Fibroblast of lung (primary cell): ENCODE results near the gene PGAP2. TPM values are rescaled to one million over a fixed set of nuclear protein-coding genes. Genes with fewer than 3 reads are reported as not detected.
"Not testable (repeated sequence)": the region's sequence is repeated elsewhere in the genome, so short reads cannot be mapped to it uniquely, and the experiment has no call there.

Experiments used
- DNase-seq, 2 donors: peaks; one replicate each; pipeline versions ENCODE4 v3.0.0 to v3.0.0-alpha.2; 2010; ENCODE audit warnings: low read depth in 2 of 2
- H2AFZ ChIP-seq: 2 replicates; pipeline ENCODE4 v1.5.1; 2012; ENCODE audit warnings: low read length, control low read depth, inconsistent platforms
- H3K27ac ChIP-seq: 2 replicates; pipeline ENCODE4 v1.5.1; 2011; ENCODE audit warnings: low read length, control low read depth; ENCODE audit not compliant: insufficient read depth
- H3K27me3 ChIP-seq: 2 replicates; pipeline ENCODE4 v1.5.1; 2011; ENCODE audit warnings: mild to moderate bottlenecking, low read length; ENCODE audit not compliant: control insufficient read depth, insufficient read depth
- H3K36me3 ChIP-seq: 2 replicates; pipeline ENCODE4 v1.5.1; 2011; ENCODE audit warnings: low read length; ENCODE audit not compliant: control insufficient read depth, insufficient read depth
- H3K4me1 ChIP-seq: 2 replicates; pipeline ENCODE4 v1.5.1; 2011; ENCODE audit warnings: low read length; ENCODE audit not compliant: control insufficient read depth, insufficient read depth; ENCODE audit errors: extremely low read depth
- H3K4me2 ChIP-seq: 2 replicates; pipeline ENCODE4 v1.5.1; 2011; ENCODE audit warnings: low read length, control low read depth; ENCODE audit not compliant: insufficient read depth; ENCODE audit errors: extremely low read depth
- H3K4me3 ChIP-seq, 4 experiments: fragments of 200-600 bp in 1 of 4; sonication (generic) in 1 of 4; replicated peaks in 1 of 4; 2 replicates each; pipeline ENCODE4 v1.5.1; 2011 to 2016; ENCODE audit warnings: low read length in 4 of 4, low read depth in 3 of 4, mild to moderate bottlenecking in 3 of 4, control low read depth in 2 of 4, inconsistent platforms in 1 of 4, mixed read lengths in 1 of 4; ENCODE audit not compliant: insufficient read depth in 1 of 4; ENCODE audit errors: control extremely low read depth in 1 of 4
- H3K79me2 ChIP-seq: 2 replicates; pipeline ENCODE4 v1.5.1; 2012; ENCODE audit warnings: mild to moderate bottlenecking, low read length, inconsistent platforms; ENCODE audit not compliant: control insufficient read depth, insufficient read depth
- H3K9ac ChIP-seq: 2 replicates; pipeline ENCODE4 v1.5.1; 2011; ENCODE audit warnings: mild to moderate bottlenecking, low read length, control low read depth; ENCODE audit not compliant: insufficient read depth
- H3K9me3 ChIP-seq: 2 replicates; pipeline ENCODE4 v1.5.1; 2012; ENCODE audit warnings: low read depth, low read length; ENCODE audit not compliant: control insufficient read depth, insufficient read depth
- H4K20me1 ChIP-seq: 2 replicates; pipeline ENCODE4 v1.5.1; 2011; ENCODE audit warnings: low read length; ENCODE audit not compliant: control insufficient read depth, insufficient read depth; ENCODE audit errors: extremely low read depth
- EZH2 ChIP-seq: IDR thresholded peaks from 2 replicates; pipeline ENCODE4 v1.5.1; 2012; ENCODE audit warnings: low read length, control low read depth, mild to moderate bottlenecking; ENCODE audit errors: missing control alignments
- polyA plus RNA-seq, 2 donors: library from polyadenylated mRNA; depleted of rRNA in 1 of 2; stranded (reverse) in 1 of 2; unstranded in 1 of 2; fragments of >200 nt; gene quantifications; 2 replicates each; pipeline ENCODE4 v1.2.1, GENCODE V29; 2011 to 2012; ENCODE audit warnings: missing spikeins in 1 of 2
- total RNA-seq: library from RNA; depleted of rRNA; stranded (reverse); fragments of >200 nt; gene quantifications from 2 replicates; pipeline ENCODE4 v1.2.1, GENCODE V29; 2014
- TF ChIP-seq, protein P1 (sequence below), 2 donors: IDR thresholded peaks in 1 of 2; conservative IDR thresholded peaks in 1 of 2; 1 replicate in 1 of 2; 2 replicates in 1 of 2; pipeline ENCODE4 v1.5.1; 2011 to 2012; ENCODE audit warnings: low read length in 2 of 2, control low read depth in 1 of 2, inconsistent platforms in 1 of 2, low read depth in 1 of 2, mild to moderate bottlenecking in 1 of 2

Gene PGAP2
- total and polyA plus RNA-seq, 2 donors (not counting 1 experiment from before 2014, with no cell fraction given) = 12.4 to 12.8 TPM

DNA sequence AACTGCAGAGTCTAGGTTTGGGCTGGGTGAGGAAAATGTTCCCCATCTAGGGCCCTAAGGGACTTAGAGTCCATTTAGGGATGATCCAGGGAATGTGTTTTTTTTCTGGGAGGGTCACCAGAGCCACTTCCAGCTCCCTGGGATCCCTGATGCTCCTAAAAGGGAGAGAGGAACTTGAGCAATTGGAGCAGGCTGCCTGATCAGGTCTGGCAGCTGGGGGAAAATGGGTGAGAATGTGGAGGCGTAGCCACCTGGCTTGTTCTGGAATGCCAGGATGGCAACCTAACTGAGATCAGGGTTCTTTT is 1.2 kb downstream of the PGAP2 start:
- Histone ChIP-seq H3K27ac (no peak overlapping the region), H3K27me3 (no peaks in the 10 kb centered on the region), H3K9ac (no peak overlapping the region), H3K4me3 (no peak overlapping the region), H3K4me1 (no peaks in the 10 kb centered on the region), H3K9me3 (no peaks in the 10 kb centered on the region), H3K79me2 (no peaks in the 10 kb centered on the region), H3K4me2 (no peak overlapping the region), H4K20me1 (no peaks in the 10 kb centered on the region), H3K36me3 (no peaks in the 10 kb centered on the region), H2AFZ (no peak overlapping the region)
- no peak for DNase-seq
- TF ChIP-seq, protein P1, sequence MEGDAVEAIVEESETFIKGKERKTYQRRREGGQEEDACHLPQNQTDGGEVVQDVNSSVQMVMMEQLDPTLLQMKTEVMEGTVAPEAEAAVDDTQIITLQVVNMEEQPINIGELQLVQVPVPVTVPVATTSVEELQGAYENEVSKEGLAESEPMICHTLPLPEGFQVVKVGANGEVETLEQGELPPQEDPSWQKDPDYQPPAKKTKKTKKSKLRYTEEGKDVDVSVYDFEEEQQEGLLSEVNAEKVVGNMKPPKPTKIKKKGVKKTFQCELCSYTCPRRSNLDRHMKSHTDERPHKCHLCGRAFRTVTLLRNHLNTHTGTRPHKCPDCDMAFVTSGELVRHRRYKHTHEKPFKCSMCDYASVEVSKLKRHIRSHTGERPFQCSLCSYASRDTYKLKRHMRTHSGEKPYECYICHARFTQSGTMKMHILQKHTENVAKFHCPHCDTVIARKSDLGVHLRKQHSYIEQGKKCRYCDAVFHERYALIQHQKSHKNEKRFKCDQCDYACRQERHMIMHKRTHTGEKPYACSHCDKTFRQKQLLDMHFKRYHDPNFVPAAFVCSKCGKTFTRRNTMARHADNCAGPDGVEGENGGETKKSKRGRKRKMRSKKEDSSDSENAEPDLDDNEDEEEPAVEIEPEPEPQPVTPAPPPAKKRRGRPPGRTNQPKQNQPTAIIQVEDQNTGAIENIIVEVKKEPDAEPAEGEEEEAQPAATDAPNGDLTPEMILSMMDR (conservative IDR thresholded peaks at IDR 0.05 in 1 of 2, IDR thresholded peaks at IDR 0.05 in 1 of 2; ENCODE audit: low read depth in 1 of 2, low read length in 2 of 2) = no peak
- TF ChIP-seq EZH2 = no peak

DNA sequence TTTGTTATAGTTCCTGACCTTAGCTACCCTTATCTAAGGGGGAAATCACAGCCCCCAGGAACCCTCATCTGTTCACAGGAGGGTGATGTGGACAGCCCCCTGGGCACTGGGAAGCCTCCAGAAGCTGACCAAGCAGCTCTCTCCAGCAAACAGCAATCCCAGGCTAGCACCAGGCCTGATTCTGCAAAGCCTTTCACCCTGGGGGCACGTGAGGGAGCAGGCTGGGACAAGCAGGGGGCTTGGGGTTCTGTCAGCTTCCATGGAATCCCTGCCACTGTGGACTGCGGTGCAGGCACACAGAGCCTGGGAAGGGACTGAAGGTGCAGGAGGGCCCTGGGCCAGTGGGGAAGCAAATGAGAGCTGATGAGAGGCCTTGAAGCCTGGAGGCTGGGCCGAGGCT is 2.1 kb downstream of the PGAP2 start:
- Histone ChIP-seq H3K79me2 (no peaks in the 10 kb centered on the region), H3K4me3 (no peak overlapping the region), H3K4me2 (no peak overlapping the region), H4K20me1 (no peaks in the 10 kb centered on the region), H2AFZ (no peak overlapping the region), H3K9ac (no peak overlapping the region), H3K4me1 (no peaks in the 10 kb centered on the region), H3K27ac (no peak overlapping the region), H3K27me3 (no peaks in the 10 kb centered on the region), H3K36me3 (no peaks in the 10 kb centered on the region), H3K9me3 (no peaks in the 10 kb centered on the region)
- TF ChIP-seq, protein P1 (conservative IDR thresholded peaks at IDR 0.05 in 1 of 2, IDR thresholded peaks at IDR 0.05 in 1 of 2; ENCODE audit: low read depth in 1 of 2, low read length in 2 of 2) = no peak
- TF ChIP-seq EZH2 = no peak
- no peak for DNase-seq

DNA sequence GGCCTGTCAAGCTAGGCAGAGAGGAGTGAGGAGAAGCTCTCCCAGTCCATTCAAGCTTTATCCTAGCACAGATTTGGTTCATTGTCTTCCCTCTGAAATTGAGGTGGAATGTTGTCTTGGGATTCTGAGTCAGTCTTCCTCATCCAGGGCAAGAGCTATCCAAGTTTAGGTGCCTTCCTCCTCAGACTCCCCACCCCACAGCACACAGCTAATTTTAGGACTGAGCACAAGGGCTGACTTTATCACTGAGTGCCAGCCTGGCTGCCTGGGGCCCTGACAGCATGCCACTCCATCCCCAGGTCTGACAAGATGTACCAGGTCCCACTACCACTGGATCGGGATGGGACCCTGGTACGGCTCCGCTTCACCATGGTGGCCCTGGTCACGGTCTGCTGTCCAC is 2.6 kb downstream of the PGAP2 start:
- Histone ChIP-seq H3K4me2 (no peak overlapping the region), H3K4me3 (no peak overlapping the region), H4K20me1 (no peaks in the 10 kb centered on the region), H3K4me1 (no peaks in the 10 kb centered on the region), H2AFZ (no peak overlapping the region), H3K79me2 (no peaks in the 10 kb centered on the region), H3K9me3 (no peaks in the 10 kb centered on the region), H3K9ac (no peak overlapping the region), H3K27me3 (no peaks in the 10 kb centered on the region), H3K27ac (no peak overlapping the region), H3K36me3 (no peaks in the 10 kb centered on the region)
- DNase-seq = no peak
- TF ChIP-seq EZH2 = no peak
- TF ChIP-seq, protein P1 (conservative IDR thresholded peaks at IDR 0.05 in 1 of 2, IDR thresholded peaks at IDR 0.05 in 1 of 2; ENCODE audit: low read depth in 1 of 2, low read length in 2 of 2) = no peak

DNA sequence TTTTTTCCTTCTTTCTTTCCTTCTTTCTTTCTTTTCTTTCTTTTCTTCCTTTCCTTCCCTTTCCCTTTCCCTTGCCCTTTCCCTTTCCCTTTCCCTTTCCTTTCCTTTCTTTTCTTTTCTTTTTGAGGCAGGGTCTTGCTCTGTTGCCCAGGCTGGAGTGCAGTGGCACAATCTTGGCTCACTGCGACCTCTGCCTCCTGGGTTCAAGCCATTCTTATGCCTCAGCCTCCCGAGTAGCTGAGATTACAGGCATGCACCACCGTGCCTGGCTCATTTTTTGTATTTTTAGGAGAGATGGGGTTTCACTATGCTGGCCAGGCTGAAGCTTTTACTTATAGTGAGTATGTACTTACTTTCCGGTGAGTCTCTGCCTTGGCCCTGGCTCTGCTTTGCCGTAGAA is 6.5 kb downstream of the PGAP2 start:
- H3K79me2 ChIP-seq, H3K36me3 ChIP-seq, H3K4me1 ChIP-seq, H3K4me3 ChIP-seq, H4K20me1 ChIP-seq, DNase-seq, H3K27ac ChIP-seq, H2AFZ ChIP-seq, H3K4me2 ChIP-seq, H3K9ac ChIP-seq, H3K9me3 ChIP-seq, H3K27me3 ChIP-seq: not testable (repeated sequence)
